Measurements from ENCODE around the gene FNBP1L. TPM values are rescaled to one million over a fixed set of nuclear protein-coding genes. Genes with fewer than 3 reads are reported as not detected.

FNBP1L gene
- total RNA-seq, 1 donor from 2014 or later, result 107 TPM

GRCh38 chr1:93581917-93582850, 134.3 kb downstream of the FNBP1L start:
- Mint-ChIP-seq H3K4me1 (ENCODE audit: unreplicated experiment) (peaks cover 3% of the 10 kb centered on the region), H3K4me3 (ENCODE audit: unreplicated experiment) (no peak overlapping the region), H3K27me3 (ENCODE audit: unreplicated experiment) (peaks cover 9% of the 10 kb centered on the region), H3K27ac (ENCODE audit: unreplicated experiment) (no peak overlapping the region), H3K9me3 (ENCODE audit: unreplicated experiment) (no peaks in the 10 kb centered on the region), H3K36me3 (ENCODE audit: low read depth, unreplicated experiment) (peaks cover 19% of the 10 kb centered on the region)
- no peak for DNase-seq (ENCODE audit: low spot score)
- TF ChIP-seq CTCF (IDR thresholded peaks at IDR 0.05; ENCODE audit: unreplicated experiment), result no peak

GRCh38 chr1:93584261-93585003, 136.5 kb downstream of the FNBP1L start:
- Mint-ChIP-seq H3K27ac (ENCODE audit: unreplicated experiment) (no peak overlapping the region), H3K4me1 (ENCODE audit: unreplicated experiment) (peaks cover 16% of the 10 kb centered on the region), H3K27me3 (ENCODE audit: unreplicated experiment) (peaks cover 6% of the 10 kb centered on the region), H3K4me3 (ENCODE audit: unreplicated experiment) (peak overlapping the region; percentile 68), H3K9me3 (ENCODE audit: unreplicated experiment) (no peaks in the 10 kb centered on the region), H3K36me3 (ENCODE audit: low read depth, unreplicated experiment) (peaks cover 41% of the 10 kb centered on the region)
- no peak for TF ChIP-seq CTCF (IDR thresholded peaks at IDR 0.05; ENCODE audit: unreplicated experiment)
- DNase-seq (ENCODE audit: low spot score), result no peak

GRCh38 chr1:93585059-93585966, 137.4 kb downstream of the FNBP1L start:
- no peak overlapping the region for H3K4me3 Mint-ChIP-seq (ENCODE audit: unreplicated experiment)
- H3K27me3 Mint-ChIP-seq (ENCODE audit: unreplicated experiment), result peaks cover 6% of the 10 kb centered on the region
- no peak overlapping the region for H3K27ac Mint-ChIP-seq (ENCODE audit: unreplicated experiment)

GRCh38 chr1:93587354-93587753, 139.4 kb downstream of the FNBP1L start:
- no peak for TF ChIP-seq CTCF (IDR thresholded peaks at IDR 0.05; ENCODE audit: unreplicated experiment)
- no peak overlapping the region for H3K27ac Mint-ChIP-seq (ENCODE audit: unreplicated experiment)
- H3K9me3 Mint-ChIP-seq (ENCODE audit: unreplicated experiment), result no peaks in the 10 kb centered on the region
- peaks cover 41% of the 10 kb centered on the region for H3K36me3 Mint-ChIP-seq (ENCODE audit: low read depth, unreplicated experiment)
- peaks cover 6% of the 10 kb centered on the region for H3K27me3 Mint-ChIP-seq (ENCODE audit: unreplicated experiment)
- no peak overlapping the region for H3K4me3 Mint-ChIP-seq (ENCODE audit: unreplicated experiment)
- peaks cover 36% of the 10 kb centered on the region for H3K4me1 Mint-ChIP-seq (ENCODE audit: unreplicated experiment)
- no peak for DNase-seq (ENCODE audit: low spot score)

More at GRCh38 chr1:93585059-93585966, 137.4 kb downstream of the FNBP1L start:
- no peak for DNase-seq (ENCODE audit: low spot score)
- no peak for TF ChIP-seq CTCF (IDR thresholded peaks at IDR 0.05; ENCODE audit: unreplicated experiment)
- peaks cover 41% of the 10 kb centered on the region for H3K36me3 Mint-ChIP-seq (ENCODE audit: low read depth, unreplicated experiment)
- H3K9me3 Mint-ChIP-seq (ENCODE audit: unreplicated experiment), result no peaks in the 10 kb centered on the region
- peaks cover 25% of the 10 kb centered on the region for H3K4me1 Mint-ChIP-seq (ENCODE audit: unreplicated experiment)

Measured in endothelial cell (in vitro differentiated cells).